Hepatocyte (in vitro differentiated cells): ENCODE data around the gene INHBC. TPM values are rescaled to one million over a fixed set of nuclear protein-coding genes. Genes with fewer than 3 reads are reported as not detected.

Experiments used
- DNase-seq: peaks from one replicate; pipeline ENCODE4 v3.0.0-alpha.2; 2016; ENCODE audit warnings: low spot score
- H2AFZ ChIP-seq: fragments of 200-600 bp; sonication (generic); 2 replicates; pipeline ENCODE4 v1.6.0; 2016; ENCODE audit warnings: antibody characterized with exemption, mild to moderate bottlenecking
- H3K27ac ChIP-seq: fragments of 200-600 bp; sonication (generic); 2 replicates; pipeline ENCODE4 v1.5.1; 2016; ENCODE audit warnings: mild to moderate bottlenecking
- H3K27me3 ChIP-seq: fragments of 200-600 bp; sonication (generic); 2 replicates; pipeline ENCODE4 v1.6.1; 2016
- H3K36me3 ChIP-seq: fragments of 200-600 bp; sonication (generic); replicated peaks from 2 replicates; pipeline ENCODE4 v1.5.1; 2016; ENCODE audit warnings: low read depth; ENCODE audit not compliant: insufficient read depth
- H3K4me1 ChIP-seq: fragments of 200-600 bp; sonication (generic); 2 replicates; pipeline ENCODE4 v1.5.1; 2016; ENCODE audit warnings: mild to moderate bottlenecking, moderate library complexity; ENCODE audit not compliant: insufficient read depth
- H3K4me2 ChIP-seq: fragments of 200-600 bp; sonication (generic); 2 replicates; pipeline ENCODE4 v1.6.0; 2016
- H3K4me3 ChIP-seq: fragments of 200-600 bp; sonication (generic); 2 replicates; pipeline ENCODE4 v1.5.1; 2016; ENCODE audit warnings: mild to moderate bottlenecking
- H3K79me2 ChIP-seq: fragments of 200-600 bp; sonication (generic); 2 replicates; pipeline ENCODE4 v1.6.0; 2017; ENCODE audit warnings: mild to moderate bottlenecking
- H3K9me2 ChIP-seq: fragments of 200-600 bp; sonication (generic); replicated peaks from 2 replicates; pipeline ENCODE4 v1.6.0; 2017; ENCODE audit warnings: mild to moderate bottlenecking; ENCODE audit not compliant: insufficient read depth
- H3K9me3 ChIP-seq: fragments of 200-600 bp; sonication (generic); 2 replicates; pipeline ENCODE4 v1.5.1; 2016; ENCODE audit warnings: low read depth, mild to moderate bottlenecking
- H4K20me1 ChIP-seq: fragments of 200-600 bp; sonication (generic); 2 replicates; pipeline ENCODE4 v1.6.0; 2016; ENCODE audit warnings: mild to moderate bottlenecking; ENCODE audit not compliant: insufficient read depth, poor library complexity, severe bottlenecking
- EZH2 ChIP-seq: fragments of 200-600 bp; sonication (generic); IDR thresholded peaks from 2 replicates; pipeline ENCODE4 v1.6.1; 2016; ENCODE audit warnings: antibody characterized with exemption, mild to moderate bottlenecking, borderline replicate concordance
- EZH2phosphoT487 ChIP-seq: fragments of 200-600 bp; sonication (generic); IDR thresholded peaks from one replicate; pipeline ENCODE4 v1.6.1; 2018; ENCODE audit warnings: antibody characterized with exemption, mild to moderate bottlenecking, low read depth, moderate library complexity; ENCODE audit not compliant: unreplicated experiment, severe bottlenecking
- WGBS: methylation state at CpG from one replicate; pipeline ENCODE4 v1.1.6; 2016; ENCODE audit warnings: low lambda C conversion rate; ENCODE audit errors: missing lambda C conversion rate; 5-methylcytosine and 5-hydroxymethylcytosine counted together
- polyA plus RNA-seq: library from polyadenylated mRNA; unstranded; fragments of >200 nt; fragmentation: Nextera tagmentation; extraction: Ambion mirVana; gene quantifications from 2 replicates; pipeline ENCODE4 v1.2.1, GENCODE V29; 2016
- total RNA-seq: library from RNA; depleted of rRNA; stranded (reverse); fragments of >200 nt; gene quantifications from 2 replicates; pipeline ENCODE4 v1.2.3, GENCODE V29; 2014
- TF ChIP-seq, protein P1 (sequence below): fragments of 200-600 bp; sonication (generic); IDR thresholded peaks from 2 replicates; pipeline ENCODE4 v1.5.1; 2016; ENCODE audit warnings: antibody characterized with exemption, mild to moderate bottlenecking; ENCODE audit not compliant: poor library complexity

The INHBC gene
- total and polyA plus RNA-seq, 2 experiments from 2014 or later, result 1.8 to 3.4 TPM

- Histone ChIP-seq H3K9me2 (no peaks in the 10 kb centered on the region), H3K4me1 (peaks cover 13% of the 10 kb centered on the region), H3K27ac (no peak overlapping the region), H2AFZ (peak overlapping the region; percentile 63), H3K79me2 (no peaks in the 10 kb centered on the region), H4K20me1 (no peaks in the 10 kb centered on the region), H3K27me3 (peaks cover 56% of the 10 kb centered on the region), H3K4me2 (peak overlapping the region; percentile 95), H3K9me3 (no peaks in the 10 kb centered on the region), H3K36me3 (no peaks in the 10 kb centered on the region), H3K4me3 (no peak overlapping the region)
- TF ChIP-seq EZH2, result peak; percentile 76
- TF ChIP-seq, protein P1, sequence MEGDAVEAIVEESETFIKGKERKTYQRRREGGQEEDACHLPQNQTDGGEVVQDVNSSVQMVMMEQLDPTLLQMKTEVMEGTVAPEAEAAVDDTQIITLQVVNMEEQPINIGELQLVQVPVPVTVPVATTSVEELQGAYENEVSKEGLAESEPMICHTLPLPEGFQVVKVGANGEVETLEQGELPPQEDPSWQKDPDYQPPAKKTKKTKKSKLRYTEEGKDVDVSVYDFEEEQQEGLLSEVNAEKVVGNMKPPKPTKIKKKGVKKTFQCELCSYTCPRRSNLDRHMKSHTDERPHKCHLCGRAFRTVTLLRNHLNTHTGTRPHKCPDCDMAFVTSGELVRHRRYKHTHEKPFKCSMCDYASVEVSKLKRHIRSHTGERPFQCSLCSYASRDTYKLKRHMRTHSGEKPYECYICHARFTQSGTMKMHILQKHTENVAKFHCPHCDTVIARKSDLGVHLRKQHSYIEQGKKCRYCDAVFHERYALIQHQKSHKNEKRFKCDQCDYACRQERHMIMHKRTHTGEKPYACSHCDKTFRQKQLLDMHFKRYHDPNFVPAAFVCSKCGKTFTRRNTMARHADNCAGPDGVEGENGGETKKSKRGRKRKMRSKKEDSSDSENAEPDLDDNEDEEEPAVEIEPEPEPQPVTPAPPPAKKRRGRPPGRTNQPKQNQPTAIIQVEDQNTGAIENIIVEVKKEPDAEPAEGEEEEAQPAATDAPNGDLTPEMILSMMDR, result no peak
- no peak for DNase-seq
- WGBS, result 31% methylated on average over 24 of the region's 29 CpGs
These were observed 41.8 kb downstream of the INHBC start for GRCh38 chr12:57476162-57476992.

GRCh38 chr12:57476993-57477709 is 42.6 kb downstream of the INHBC start:
- 93% methylated on average over 13 of the region's 15 CpGs for WGBS

GRCh38 chr12:57477710-57478681 is 43.4 kb downstream of the INHBC start:
- Histone ChIP-seq H3K9me2 (no peaks in the 10 kb centered on the region), H3K4me1 (peaks cover 13% of the 10 kb centered on the region), H4K20me1 (no peaks in the 10 kb centered on the region), H3K36me3 (no peaks in the 10 kb centered on the region), H3K27ac (no peak overlapping the region), H2AFZ (no peak overlapping the region), H3K9me3 (no peaks in the 10 kb centered on the region), H3K79me2 (no peaks in the 10 kb centered on the region), H3K4me2 (no peak overlapping the region), H3K4me3 (no peak overlapping the region), H3K27me3 (peaks cover 47% of the 10 kb centered on the region)
- no peak for TF ChIP-seq EZH2phosphoT487
- TF ChIP-seq EZH2, result no peak
- TF ChIP-seq, protein P1, result no peak
- no peak for DNase-seq
- 70% methylated on average over 10 of the region's 12 CpGs for WGBS

More at GRCh38 chr12:57476993-57477709, 42.6 kb downstream of the INHBC start:
- H2AFZ ChIP-seq, result no peak overlapping the region
- no peak overlapping the region for H3K27ac ChIP-seq
- no peaks in the 10 kb centered on the region for H3K36me3 ChIP-seq
- H4K20me1 ChIP-seq, result no peaks in the 10 kb centered on the region
- no peaks in the 10 kb centered on the region for H3K9me3 ChIP-seq
- TF ChIP-seq, protein P1, result no peak
- TF ChIP-seq EZH2phosphoT487 (no peak), EZH2 (no peak)
- H3K4me3 ChIP-seq, result no peak overlapping the region
- H3K4me1 ChIP-seq, result peaks cover 13% of the 10 kb centered on the region
- no peak overlapping the region for H3K4me2 ChIP-seq
- peaks cover 56% of the 10 kb centered on the region for H3K27me3 ChIP-seq
- H3K9me2 ChIP-seq, result no peaks in the 10 kb centered on the region
- DNase-seq, result no peak
- H3K79me2 ChIP-seq, result no peaks in the 10 kb centered on the region
